ENCODE data around the gene MAN1A2. TPM values are rescaled to one million over a fixed set of nuclear protein-coding genes. Genes with fewer than 3 reads are reported as not detected.

MAN1A2 gene
- total RNA-seq, 4 donors from 2014 or later, result 55.0 to 84.2 (median 79.8) TPM

DNA sequence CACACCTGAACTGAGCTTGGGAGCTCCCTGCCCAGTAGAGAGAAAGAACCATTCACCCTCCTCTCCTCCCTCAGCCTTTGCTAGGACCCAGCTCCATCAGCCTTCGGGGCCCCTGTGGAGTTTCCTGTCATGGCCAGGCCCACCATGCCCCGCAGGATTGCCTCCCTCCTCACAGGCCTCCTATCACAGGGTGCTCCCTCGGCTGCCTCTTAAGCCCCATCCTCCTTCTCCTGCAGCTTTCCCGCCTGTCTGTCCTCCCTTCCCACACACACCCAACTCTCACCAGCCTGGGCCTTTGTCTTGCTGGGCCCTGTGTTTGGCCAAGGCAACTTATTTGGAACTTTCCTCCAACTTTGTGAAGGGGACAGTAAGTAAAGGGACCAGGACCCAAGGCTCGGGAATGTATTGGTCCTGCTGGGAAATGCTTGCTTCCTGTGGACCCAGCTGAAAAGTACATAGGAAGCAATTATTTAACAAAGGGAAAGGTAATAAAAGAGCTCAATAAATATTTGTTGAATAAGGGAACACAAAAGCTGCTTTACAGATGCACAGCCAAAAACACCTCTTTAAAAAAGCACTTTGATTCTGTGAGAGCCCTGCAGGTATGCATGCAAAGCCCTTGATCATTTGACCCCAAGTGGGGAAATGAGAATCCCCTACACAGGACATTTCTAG is 207.0 kb downstream of the MAN1A2 start:
- no peak overlapping the region for H3K4me3 ChIP-seq (replicated peaks in 1 of 3)
- H3K9me3 ChIP-seq, result no peaks in the 10 kb centered on the region
- 86% methylated on average over 5 of the region's 5 CpGs for WGBS, 2 donors
- H3K36me3 ChIP-seq, result no peaks in the 10 kb centered on the region
- peaks cover 15 to 33% of the 10 kb centered on the region in 2 donors for H3K4me1 ChIP-seq
- DNase-seq, result no peak
- TF ChIP-seq, protein P1, sequence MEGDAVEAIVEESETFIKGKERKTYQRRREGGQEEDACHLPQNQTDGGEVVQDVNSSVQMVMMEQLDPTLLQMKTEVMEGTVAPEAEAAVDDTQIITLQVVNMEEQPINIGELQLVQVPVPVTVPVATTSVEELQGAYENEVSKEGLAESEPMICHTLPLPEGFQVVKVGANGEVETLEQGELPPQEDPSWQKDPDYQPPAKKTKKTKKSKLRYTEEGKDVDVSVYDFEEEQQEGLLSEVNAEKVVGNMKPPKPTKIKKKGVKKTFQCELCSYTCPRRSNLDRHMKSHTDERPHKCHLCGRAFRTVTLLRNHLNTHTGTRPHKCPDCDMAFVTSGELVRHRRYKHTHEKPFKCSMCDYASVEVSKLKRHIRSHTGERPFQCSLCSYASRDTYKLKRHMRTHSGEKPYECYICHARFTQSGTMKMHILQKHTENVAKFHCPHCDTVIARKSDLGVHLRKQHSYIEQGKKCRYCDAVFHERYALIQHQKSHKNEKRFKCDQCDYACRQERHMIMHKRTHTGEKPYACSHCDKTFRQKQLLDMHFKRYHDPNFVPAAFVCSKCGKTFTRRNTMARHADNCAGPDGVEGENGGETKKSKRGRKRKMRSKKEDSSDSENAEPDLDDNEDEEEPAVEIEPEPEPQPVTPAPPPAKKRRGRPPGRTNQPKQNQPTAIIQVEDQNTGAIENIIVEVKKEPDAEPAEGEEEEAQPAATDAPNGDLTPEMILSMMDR (IDR thresholded peaks at IDR 0.05), result no peak
- TF ChIP-seq POLR2A (IDR thresholded peaks at IDR 0.05), result no peak
- intact Hi-C loops (cut with DNase I), result no loop called here
- H3K27me3 ChIP-seq, result no peaks in the 10 kb centered on the region
- H3K27ac ChIP-seq, result peak overlapping the region; percentile 20 to 56 (median 39)

DNA sequence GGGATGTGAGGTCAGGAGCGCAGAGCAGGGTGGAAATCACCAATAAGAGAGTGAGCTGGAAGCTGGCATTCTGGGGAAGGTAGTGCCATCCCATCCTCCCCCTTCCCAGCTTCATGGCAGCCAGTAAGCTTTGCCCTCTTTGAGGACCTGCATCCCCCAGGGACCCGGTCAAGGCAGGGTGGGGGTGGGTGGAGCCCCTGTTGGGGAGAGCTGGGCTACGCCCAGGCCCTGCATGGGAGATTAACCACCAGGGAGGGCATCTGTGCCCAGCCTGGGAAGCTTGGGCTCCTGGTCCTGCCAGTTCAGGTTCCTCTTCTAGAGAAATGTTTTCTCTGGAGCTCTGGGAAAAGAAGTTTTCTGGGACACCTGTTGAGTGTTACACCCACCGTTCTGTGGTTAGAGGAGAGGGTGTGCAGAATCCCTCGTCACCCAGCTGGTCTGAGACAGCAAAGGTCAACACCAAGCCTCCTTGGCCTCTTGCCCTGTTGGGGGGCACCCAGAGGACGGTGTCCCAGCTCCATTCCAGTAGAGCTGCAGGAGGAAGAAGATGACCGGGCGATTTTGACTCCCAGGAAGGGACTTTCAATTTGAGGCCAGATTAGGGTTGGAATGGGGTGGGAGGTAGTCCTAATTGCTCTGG is 208.5 kb downstream of the MAN1A2 start:
- no peak overlapping the region for H3K27ac ChIP-seq
- intact Hi-C loops (cut with DNase I), result no loop called here
- 89 to 95% methylated on average over 7 to 8 of the region's 8 CpGs for WGBS, 2 donors
- no peak for TF ChIP-seq POLR2A (IDR thresholded peaks at IDR 0.05)
- TF ChIP-seq, protein P1 (IDR thresholded peaks at IDR 0.05), result no peak
- H3K9me3 ChIP-seq, result no peaks in the 10 kb centered on the region
- H3K4me3 ChIP-seq (replicated peaks in 1 of 3), result no peak overlapping the region
- no peak for DNase-seq
- H3K4me1 ChIP-seq, result peaks cover 6 to 23% of the 10 kb centered on the region in 2 donors
- no peaks in the 10 kb centered on the region for H3K36me3 ChIP-seq
- H3K27me3 ChIP-seq, result no peaks in the 10 kb centered on the region

DNA sequence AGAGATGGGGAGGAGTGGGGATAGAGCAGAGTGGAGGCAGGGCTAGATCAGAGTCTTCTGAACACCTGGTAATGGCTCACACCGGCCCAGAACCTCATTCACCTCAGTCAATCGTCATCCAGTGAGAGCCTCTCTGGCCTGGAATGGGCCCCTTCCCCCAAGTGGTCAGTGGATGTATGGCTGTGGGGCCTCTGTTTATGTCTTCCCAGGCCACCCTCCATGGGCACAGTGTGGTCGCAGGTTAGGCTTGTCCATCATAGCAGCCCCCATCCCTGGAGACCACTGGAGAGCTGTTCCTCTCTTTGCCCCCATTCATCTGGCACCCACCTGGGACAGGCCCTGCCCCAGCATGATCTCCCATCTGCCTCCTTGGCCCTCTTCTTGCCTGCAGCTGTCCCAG is 209.0 kb downstream of the MAN1A2 start:
- no peaks in the 10 kb centered on the region for H3K27me3 ChIP-seq
- no peak overlapping the region for H3K27ac ChIP-seq
- H3K36me3 ChIP-seq, result no peaks in the 10 kb centered on the region
- TF ChIP-seq, protein P1 (IDR thresholded peaks at IDR 0.05), result no peak
- no peak for TF ChIP-seq POLR2A (IDR thresholded peaks at IDR 0.05)
- no peak for DNase-seq
- H3K4me3 ChIP-seq (replicated peaks in 1 of 3), result no peak overlapping the region
- WGBS, 2 donors, result 94 to 100% methylated on average over 3 of the region's 3 CpGs
- H3K9me3 ChIP-seq, result no peaks in the 10 kb centered on the region
- peaks cover 4 to 21% of the 10 kb centered on the region in 2 donors for H3K4me1 ChIP-seq
- intact Hi-C loops (cut with DNase I), result no loop called here

DNA sequence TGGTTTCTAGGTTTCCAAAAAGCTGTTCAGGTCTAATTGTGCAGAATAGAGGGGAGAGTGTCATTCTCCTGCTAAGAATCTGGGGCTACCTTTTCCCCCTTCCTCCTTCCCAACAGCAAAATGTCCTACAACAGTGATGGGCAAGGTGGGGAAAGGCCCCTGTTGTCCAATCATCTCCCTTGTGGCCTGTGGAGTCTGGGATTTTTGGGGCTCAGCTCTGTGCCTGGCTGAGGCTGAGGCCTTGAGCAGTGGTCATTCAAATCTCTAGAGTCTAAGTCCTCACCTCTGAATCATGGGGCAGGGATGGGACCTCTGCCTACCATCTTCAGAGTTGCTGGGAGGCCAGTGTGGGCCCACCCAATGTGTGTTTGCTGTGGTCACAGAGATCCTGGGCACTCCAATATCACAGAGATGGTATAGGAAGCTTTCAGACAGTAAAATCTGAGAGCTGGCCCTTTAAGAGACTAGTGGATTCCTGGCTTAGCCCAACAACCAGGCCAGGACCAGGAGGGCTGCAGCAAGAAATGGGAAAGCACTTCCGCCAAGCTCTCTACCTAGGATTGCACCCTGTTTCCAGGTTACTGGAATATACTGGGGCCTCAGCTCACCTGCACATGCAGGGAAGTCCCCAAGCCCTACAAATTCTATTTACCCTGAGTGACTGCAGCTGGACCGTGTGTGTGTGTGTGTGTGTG is 210.1 kb downstream of the MAN1A2 start:
- DNase-seq, result no peak
- 20 to 90% methylated on average over 1 of the region's 2 CpGs for WGBS, 2 donors
- intact Hi-C loops (cut with DNase I), result no loop called here

More for the DNA sequence above, 210.1 kb downstream of the MAN1A2 start:
- Histone ChIP-seq H3K9me3 (no peaks in the 10 kb centered on the region), H3K27me3 (no peaks in the 10 kb centered on the region), H3K36me3 (no peaks in the 10 kb centered on the region), H3K27ac (no peak overlapping the region), H3K4me3 (replicated peaks in 1 of 3) (no peak overlapping the region), H3K4me1 (peaks cover 0 to 13% of the 10 kb centered on the region in 2 donors)
- TF ChIP-seq, protein P1 (IDR thresholded peaks at IDR 0.05), result no peak
- no peak for TF ChIP-seq POLR2A (IDR thresholded peaks at IDR 0.05)
